Large intestine (tissue), 3 donors: ENCODE measurements around the gene ARHGEF1. TPM values are rescaled to one million over a fixed set of nuclear protein-coding genes. Genes with fewer than 3 reads are reported as not detected.
A peak's percentile ranks its signal among the peaks of the same experiment; 100 is the strongest.

Experiments used
- DNase-seq, 2 donors: peaks; one replicate each; pipeline versions ENCODE4 v3.0.0 to v3.0.0-alpha.2; 2013
- H3K27ac ChIP-seq: one replicate; pipeline ENCODE4 v1.5.1; 2013; ENCODE audit warnings: low read length
- H3K27me3 ChIP-seq: 2 replicates; pipeline ENCODE4 v1.6.1; 2013; ENCODE audit warnings: low read length; ENCODE audit not compliant: control insufficient read depth, insufficient read depth
- H3K36me3 ChIP-seq: 2 replicates; pipeline ENCODE4 v1.6.1; 2013; ENCODE audit warnings: low read length; ENCODE audit not compliant: control insufficient read depth, insufficient read depth
- H3K4me1 ChIP-seq: one replicate; pipeline ENCODE4 v1.6.1; 2013; ENCODE audit warnings: low read length; ENCODE audit not compliant: control insufficient read depth, insufficient read depth
- H3K4me3 ChIP-seq: one replicate; pipeline ENCODE4 v1.5.1; 2013; ENCODE audit warnings: low read length
- H3K9me3 ChIP-seq: one replicate; pipeline ENCODE4 v1.6.1; 2013; ENCODE audit warnings: mild to moderate bottlenecking, low read depth, low read length, moderate library complexity; ENCODE audit not compliant: control insufficient read depth
- WGBS: methylation state at CpG from one replicate; pipeline ENCODE4 v1.1.5; 2013; ENCODE audit warnings: low lambda C conversion rate; ENCODE audit not compliant: insufficient coverage; 5-methylcytosine and 5-hydroxymethylcytosine counted together
- polyA plus RNA-seq: library from polyadenylated mRNA; unstranded; fragments of 120-200 nt; gene quantifications from one replicate; pipeline ENCODE4 v1.2.1, GENCODE V29; 2013

The ARHGEF1 gene
- polyA plus RNA-seq, 1 donor: 63.6 TPM

GRCh38 chr19:41941410-41942202 lies 58.6 kb downstream of the ARHGEF1 start:
- H3K4me3 ChIP-seq: no peak overlapping the region
- H3K4me1 ChIP-seq: peaks cover 3% of the 10 kb centered on the region
- WGBS: no CpG with 5 or more reads among the region's 9 CpGs
- H3K27me3 ChIP-seq: peaks cover 36% of the 10 kb centered on the region
- H3K27ac ChIP-seq: no peak overlapping the region
- DNase-seq: no peak
- H3K36me3 ChIP-seq: no peaks in the 10 kb centered on the region
- H3K9me3 ChIP-seq: peaks cover 5% of the 10 kb centered on the region

GRCh38 chr19:41944336-41944735 lies 61.4 kb downstream of the ARHGEF1 start:
- H3K36me3 ChIP-seq: no peaks in the 10 kb centered on the region
- H3K9me3 ChIP-seq: peaks cover 5% of the 10 kb centered on the region
- H3K27ac ChIP-seq: no peak overlapping the region
- WGBS: no CpG with 5 or more reads among the region's 2 CpGs
- H3K4me3 ChIP-seq: no peak overlapping the region
- H3K4me1 ChIP-seq: peaks cover 3% of the 10 kb centered on the region
- peaks cover 19% of the 10 kb centered on the region for H3K27me3 ChIP-seq
- no peak for DNase-seq

GRCh38 chr19:41945135-41945766 lies 62.3 kb downstream of the ARHGEF1 start:
- Histone ChIP-seq H3K4me3 (no peak overlapping the region), H3K27ac (no peak overlapping the region), H3K27me3 (peaks cover 14% of the 10 kb centered on the region), H3K36me3 (no peaks in the 10 kb centered on the region), H3K9me3 (no peaks in the 10 kb centered on the region), H3K4me1 (no peaks in the 10 kb centered on the region)
- DNase-seq: no peak
- no CpG with 5 or more reads among the region's 8 CpGs for WGBS

- H3K27me3 ChIP-seq: no peaks in the 10 kb centered on the region
- H3K9me3 ChIP-seq: no peaks in the 10 kb centered on the region
- H3K4me1 ChIP-seq: no peaks in the 10 kb centered on the region
- no peak overlapping the region for H3K27ac ChIP-seq
- H3K4me3 ChIP-seq: no peak overlapping the region
- H3K36me3 ChIP-seq: no peaks in the 10 kb centered on the region
- no peak for DNase-seq
- WGBS: no CpG with 5 or more reads among the region's 3 CpGs
These were observed 64.1 kb downstream of the ARHGEF1 start for GRCh38 chr19:41947091-41947490.

- Histone ChIP-seq H3K27ac (no peak overlapping the region), H3K4me1 (no peaks in the 10 kb centered on the region), H3K4me3 (no peak overlapping the region), H3K36me3 (peaks cover 7% of the 10 kb centered on the region), H3K9me3 (no peaks in the 10 kb centered on the region), H3K27me3 (no peaks in the 10 kb centered on the region)
- 0% methylated on average over 1 of the region's 12 CpGs for WGBS
- peak; percentile 48 to 69 for DNase-seq
These were observed 68.7 kb downstream of the ARHGEF1 start for GRCh38 chr19:41951686-41952172.

- no peak overlapping the region for H3K27ac ChIP-seq
- WGBS: no CpG with 5 or more reads among the region's 7 CpGs
- DNase-seq: no peak
These were observed 72.5 kb downstream of the ARHGEF1 start for GRCh38 chr19:41955521-41955920.

GRCh38 chr19:41956621-41957020 lies 73.6 kb downstream of the ARHGEF1 start:
- H3K4me1 ChIP-seq: peaks cover 13% of the 10 kb centered on the region
- peaks cover 3% of the 10 kb centered on the region for H3K9me3 ChIP-seq
- no peaks in the 10 kb centered on the region for H3K27me3 ChIP-seq
- DNase-seq: no peak
- H3K4me3 ChIP-seq: no peak overlapping the region
- no peak overlapping the region for H3K27ac ChIP-seq
- peaks cover 7% of the 10 kb centered on the region for H3K36me3 ChIP-seq
- no CpG with 5 or more reads among the region's 13 CpGs for WGBS

More at GRCh38 chr19:41955521-41955920, 72.5 kb downstream of the ARHGEF1 start:
- H3K36me3 ChIP-seq: peaks cover 7% of the 10 kb centered on the region
- H3K4me3 ChIP-seq: no peak overlapping the region
- no peaks in the 10 kb centered on the region for H3K27me3 ChIP-seq
- peaks cover 13% of the 10 kb centered on the region for H3K4me1 ChIP-seq
- H3K9me3 ChIP-seq: peaks cover 3% of the 10 kb centered on the region

Other genes with a start within 250 kb of the ARHGEF1 start
- gene CEACAM7, start 194.9 kb upstream of the ARHGEF1 start, polyA plus RNA-seq: 0.09 TPM
- 18.8 TPM for gene CEACAM5, start 174.6 kb upstream of the ARHGEF1 start, polyA plus RNA-seq
- 16.1 TPM for gene CEACAM6, start 127.7 kb upstream of the ARHGEF1 start, polyA plus RNA-seq
- 0.36 TPM for gene CEACAM3, start 86.6 kb upstream of the ARHGEF1 start, polyA plus RNA-seq
- not detected for gene LYPD4, start 38.5 kb upstream of the ARHGEF1 start, polyA plus RNA-seq
- gene DMRTC2, start 38.1 kb upstream of the ARHGEF1 start, polyA plus RNA-seq: not detected
- gene RPS19, start 22.9 kb upstream of the ARHGEF1 start, polyA plus RNA-seq: 2,618 TPM
- gene CD79A, start 5.9 kb upstream of the ARHGEF1 start, polyA plus RNA-seq: 0.75 TPM
- 0.24 TPM for gene ERFL, start 45.3 kb downstream of the ARHGEF1 start, polyA plus RNA-seq
- gene RABAC1, start 76.1 kb downstream of the ARHGEF1 start, polyA plus RNA-seq: 82.4 TPM
- 13.0 TPM for gene ATP1A3, start 111.0 kb downstream of the ARHGEF1 start, polyA plus RNA-seq
- gene GRIK5, start 187.0 kb downstream of the ARHGEF1 start, polyA plus RNA-seq: 4.7 TPM
- 15.1 TPM for gene ZNF574, start 193.0 kb downstream of the ARHGEF1 start, polyA plus RNA-seq
- gene POU2F2, start 249.3 kb downstream of the ARHGEF1 start, polyA plus RNA-seq: 2.7 TPM